WTC11 (cell line): ENCODE data around the gene SLC24A4. TPM values are rescaled to one million over a fixed set of nuclear protein-coding genes. Genes with fewer than 3 reads are reported as not detected.
A peak's percentile ranks its signal among the peaks of the same experiment; 100 is the strongest.

Experiments used
- ATAC-seq: fragments of 200-7000 bp; cut with Tn5 transposase; 2 replicates; pipeline ENCODE4 v1.10.0; 2021; ENCODE audit warnings: mild to moderate bottlenecking, moderate library complexity
- CTCF ChIA-PET: fragments of 300-600 bp; sonication (Branson Sonifier 250); formaldehyde crosslinking; loops from one replicate; lab custom pipeline; 2021; ENCODE audit warnings: antibody characterized with exemption; lab: Charles Lee
- POLR2A ChIA-PET: fragments of 350-600 bp; sonication (Branson Sonifier 250); formaldehyde crosslinking; loops from one replicate; lab custom pipeline; 2021; ENCODE audit warnings: antibody characterized with exemption; lab: Charles Lee
- DNase-seq: peaks from one replicate; pipeline ENCODE4 v3.0.0; 2021; ENCODE audit warnings: low spot score
- H3K27ac Mint-ChIP-seq: 2 replicates; pipeline ENCODE4 v1.8.0; 2021; ENCODE audit warnings: mixed read lengths
- H3K27me3 Mint-ChIP-seq: 2 replicates; pipeline ENCODE4 v1.8.0; 2021; ENCODE audit warnings: low read depth, mild to moderate bottlenecking, moderate library complexity, mixed read lengths
- H3K36me3 Mint-ChIP-seq: 2 replicates; pipeline ENCODE4 v1.8.0; 2021; ENCODE audit warnings: mixed read lengths
- H3K4me1 Mint-ChIP-seq: 2 replicates; pipeline ENCODE4 v1.8.0; 2022; ENCODE audit warnings: mixed read lengths
- H3K4me3 Mint-ChIP-seq: 2 replicates; pipeline ENCODE4 v1.8.0; 2021; ENCODE audit warnings: mild to moderate bottlenecking, moderate library complexity, mixed read lengths
- H3K9me3 Mint-ChIP-seq: 2 replicates; pipeline ENCODE4 v1.8.0; 2021; ENCODE audit warnings: mixed read lengths
- ELF4 ChIP-seq: sonication (generic); formaldehyde crosslinking; IDR thresholded peaks from 2 replicates; pipeline ENCODE4 v1.8.1; 2022; ENCODE audit warnings: low read depth, mild to moderate bottlenecking, moderate library complexity, missing genetic modification reagents
- ETV6 ChIP-seq: sonication (generic); formaldehyde crosslinking; IDR thresholded peaks from 2 replicates; pipeline ENCODE4 v1.8.1; 2022; ENCODE audit warnings: mild to moderate bottlenecking, missing genetic modification reagents
- JAZF1 ChIP-seq: fragments of 250-450 bp; sonication (Bioruptor Pico); IDR thresholded peaks from 2 replicates; pipeline ENCODE4 v1.9.0; 2021; ENCODE audit warnings: moderate library complexity, mild to moderate bottlenecking, inconsistent platforms
- JUN ChIP-seq: sonication (generic); formaldehyde crosslinking; IDR thresholded peaks from 2 replicates; pipeline ENCODE4 v1.8.0; 2023; ENCODE audit warnings: mild to moderate bottlenecking, missing genetic modification reagents
- NFATC4 ChIP-seq: fragments of 250-450 bp; sonication (Bioruptor Pico); IDR thresholded peaks from 2 replicates; pipeline ENCODE4 v1.9.0; 2021; ENCODE audit warnings: mild to moderate bottlenecking
- NFYB ChIP-seq: sonication (generic); formaldehyde crosslinking; conservative IDR thresholded peaks from 2 replicates; pipeline ENCODE4 v1.8.0; 2022; ENCODE audit warnings: low read depth, missing genetic modification reagents
- NR3C1 ChIP-seq: sonication (generic); formaldehyde crosslinking; conservative IDR thresholded peaks from 2 replicates; pipeline ENCODE4 v1.8.1; 2023; ENCODE audit warnings: low read depth, mild to moderate bottlenecking, missing genetic modification reagents
- SP1 ChIP-seq: sonication (generic); formaldehyde crosslinking; conservative IDR thresholded peaks from 2 replicates; pipeline ENCODE4 v1.8.1; 2022; ENCODE audit warnings: missing genetic modification reagents
- ZNF263 ChIP-seq: sonication (generic); formaldehyde crosslinking; IDR thresholded peaks from 2 replicates; pipeline ENCODE4 v1.8.1; 2022; ENCODE audit warnings: low read depth, mild to moderate bottlenecking, moderate library complexity, missing genetic modification reagents
- total RNA-seq: library from RNA; stranded (reverse); gene quantifications from 3 replicates; pipeline ENCODE4 v1.2.3, GENCODE V29; 2021
- TF ChIP-seq, protein P1 (sequence below): sonication (generic); formaldehyde crosslinking; IDR thresholded peaks from 2 replicates; pipeline ENCODE4 v1.8.1; 2022; ENCODE audit warnings: low read depth, missing genetic modification reagents, borderline replicate concordance
- TF ChIP-seq, protein P2 (sequence below): sonication (generic); formaldehyde crosslinking; IDR thresholded peaks from 2 replicates; pipeline ENCODE4 v1.8.1; 2022; ENCODE audit warnings: missing genetic modification reagents, borderline replicate concordance
- TF ChIP-seq, protein P3 (sequence below): sonication (generic); formaldehyde crosslinking; IDR thresholded peaks from 2 replicates; pipeline ENCODE4 v1.8.1; 2022; ENCODE audit warnings: low read depth, mild to moderate bottlenecking, moderate library complexity, missing genetic modification reagents, borderline replicate concordance
- TF ChIP-seq, protein P4 (sequence below): fragments of 250-450 bp; sonication (Bioruptor Pico); conservative IDR thresholded peaks from 2 replicates; pipeline ENCODE4 v1.9.0; 2021; ENCODE audit warnings: mild to moderate bottlenecking
- TF ChIP-seq, protein P5 (sequence below): fragments of 200-600 bp; IDR thresholded peaks from 2 replicates; pipeline ENCODE4 v1.8.0; 2022; ENCODE audit warnings: antibody characterized with exemption

SLC24A4 gene
- total RNA-seq, 1 experiment from 2014 or later, result 0.90 TPM

DNA sequence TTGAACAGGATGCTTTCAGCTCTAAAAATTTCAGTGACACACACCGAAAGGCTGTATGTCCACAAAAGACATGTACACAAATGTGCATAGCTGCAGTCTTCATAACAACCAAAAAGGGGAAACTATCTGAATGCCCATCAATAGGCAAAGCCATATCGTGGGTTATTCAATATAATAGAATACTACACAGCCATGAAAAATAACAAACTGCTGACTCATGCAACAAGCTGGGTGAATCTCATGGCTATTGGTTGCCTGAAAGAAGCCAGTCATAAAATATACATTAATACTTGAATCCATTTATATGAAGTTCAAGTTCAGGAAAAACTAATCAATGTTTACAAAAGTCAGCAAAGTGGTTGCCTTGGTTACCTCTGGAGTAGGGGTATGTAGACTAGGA is 132.3 kb downstream of the SLC24A4 start:
- peaks cover 4% of the 10 kb centered on the region; the same call in 1 of the 2 replicates for H3K9me3 Mint-ChIP-seq
- H3K27ac Mint-ChIP-seq, result no peak overlapping the region
- DNase-seq (no peak), ATAC-seq (no peak)
- ChIA-PET POLR2A (no interaction called here), CTCF (no interaction called here)
- TF ChIP-seq, protein P1, sequence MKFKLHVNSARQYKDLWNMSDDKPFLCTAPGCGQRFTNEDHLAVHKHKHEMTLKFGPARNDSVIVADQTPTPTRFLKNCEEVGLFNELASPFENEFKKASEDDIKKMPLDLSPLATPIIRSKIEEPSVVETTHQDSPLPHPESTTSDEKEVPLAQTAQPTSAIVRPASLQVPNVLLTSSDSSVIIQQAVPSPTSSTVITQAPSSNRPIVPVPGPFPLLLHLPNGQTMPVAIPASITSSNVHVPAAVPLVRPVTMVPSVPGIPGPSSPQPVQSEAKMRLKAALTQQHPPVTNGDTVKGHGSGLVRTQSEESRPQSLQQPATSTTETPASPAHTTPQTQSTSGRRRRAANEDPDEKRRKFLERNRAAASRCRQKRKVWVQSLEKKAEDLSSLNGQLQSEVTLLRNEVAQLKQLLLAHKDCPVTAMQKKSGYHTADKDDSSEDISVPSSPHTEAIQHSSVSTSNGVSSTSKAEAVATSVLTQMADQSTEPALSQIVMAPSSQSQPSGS (CRISPR knock-in tag), result no peak
- no peak for TF ChIP-seq JAZF1 (CRISPR knock-in tag)
- TF ChIP-seq, protein P2, sequence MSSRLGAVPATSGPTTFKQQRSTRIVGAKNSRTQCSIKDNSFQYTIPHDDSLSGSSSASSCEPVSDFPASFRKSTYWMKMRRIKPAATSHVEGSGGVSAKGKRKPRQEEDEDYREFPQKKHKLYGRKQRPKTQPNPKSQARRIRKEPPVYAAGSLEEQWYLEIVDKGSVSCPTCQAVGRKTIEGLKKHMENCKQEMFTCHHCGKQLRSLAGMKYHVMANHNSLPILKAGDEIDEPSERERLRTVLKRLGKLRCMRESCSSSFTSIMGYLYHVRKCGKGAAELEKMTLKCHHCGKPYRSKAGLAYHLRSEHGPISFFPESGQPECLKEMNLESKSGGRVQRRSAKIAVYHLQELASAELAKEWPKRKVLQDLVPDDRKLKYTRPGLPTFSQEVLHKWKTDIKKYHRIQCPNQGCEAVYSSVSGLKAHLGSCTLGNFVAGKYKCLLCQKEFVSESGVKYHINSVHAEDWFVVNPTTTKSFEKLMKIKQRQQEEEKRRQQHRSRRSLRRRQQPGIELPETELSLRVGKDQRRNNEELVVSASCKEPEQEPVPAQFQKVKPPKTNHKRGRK, result no peak
- no peak for TF ChIP-seq ELF4
- TF ChIP-seq, protein P3, sequence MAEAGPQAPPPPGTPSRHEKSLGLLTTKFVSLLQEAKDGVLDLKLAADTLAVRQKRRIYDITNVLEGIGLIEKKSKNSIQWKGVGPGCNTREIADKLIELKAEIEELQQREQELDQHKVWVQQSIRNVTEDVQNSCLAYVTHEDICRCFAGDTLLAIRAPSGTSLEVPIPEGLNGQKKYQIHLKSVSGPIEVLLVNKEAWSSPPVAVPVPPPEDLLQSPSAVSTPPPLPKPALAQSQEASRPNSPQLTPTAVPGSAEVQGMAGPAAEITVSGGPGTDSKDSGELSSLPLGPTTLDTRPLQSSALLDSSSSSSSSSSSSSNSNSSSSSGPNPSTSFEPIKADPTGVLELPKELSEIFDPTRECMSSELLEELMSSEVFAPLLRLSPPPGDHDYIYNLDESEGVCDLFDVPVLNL (CRISPR knock-in tag), result no peak
- no peak for TF ChIP-seq SP1 (CRISPR knock-in tag)
- no peak for TF ChIP-seq ZNF263 (CRISPR knock-in tag)
- TF ChIP-seq, protein P4, sequence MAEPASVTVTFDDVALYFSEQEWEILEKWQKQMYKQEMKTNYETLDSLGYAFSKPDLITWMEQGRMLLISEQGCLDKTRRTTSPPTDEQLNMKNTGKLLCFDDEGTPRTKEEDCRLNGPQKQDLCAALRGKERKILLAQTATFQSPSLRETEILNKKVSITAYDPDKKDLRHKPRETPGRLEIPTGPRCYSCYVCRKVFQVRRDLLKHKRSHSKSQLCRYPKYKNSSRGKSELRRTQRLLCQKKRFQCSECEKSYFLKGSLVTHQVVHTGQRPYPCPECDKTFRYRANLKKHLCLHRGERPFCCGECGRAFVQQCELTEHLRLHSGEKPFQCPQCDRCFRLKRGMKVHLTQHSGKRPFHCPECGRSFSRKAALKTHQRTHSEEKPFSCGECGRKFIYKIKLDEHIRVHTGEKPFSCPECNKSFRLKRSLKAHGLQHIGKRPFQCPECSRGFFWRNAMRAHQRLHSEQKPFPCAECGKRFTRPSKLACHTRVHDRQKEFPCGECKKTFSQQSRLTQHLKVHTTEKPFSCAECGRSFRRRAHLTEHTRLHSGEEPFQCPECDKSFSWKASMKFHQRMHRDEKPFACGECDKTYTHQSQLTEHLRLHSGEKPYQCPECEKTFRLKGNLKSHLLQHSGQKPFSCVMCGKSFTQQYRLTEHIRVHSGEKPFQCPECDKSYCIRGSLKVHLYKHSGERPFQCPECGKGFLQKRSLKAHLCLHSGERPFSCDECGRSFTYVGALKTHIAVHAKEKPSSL (CRISPR knock-in tag), result no peak
- no peak for TF ChIP-seq NFYB
- peaks cover 7% of the 10 kb centered on the region for H3K4me1 Mint-ChIP-seq
- H3K4me3 Mint-ChIP-seq, result no peak overlapping the region
- no peaks in the 10 kb centered on the region for H3K36me3 Mint-ChIP-seq
- no peaks in the 10 kb centered on the region; the same call in 1 of the 2 replicates for H3K27me3 Mint-ChIP-seq

DNA sequence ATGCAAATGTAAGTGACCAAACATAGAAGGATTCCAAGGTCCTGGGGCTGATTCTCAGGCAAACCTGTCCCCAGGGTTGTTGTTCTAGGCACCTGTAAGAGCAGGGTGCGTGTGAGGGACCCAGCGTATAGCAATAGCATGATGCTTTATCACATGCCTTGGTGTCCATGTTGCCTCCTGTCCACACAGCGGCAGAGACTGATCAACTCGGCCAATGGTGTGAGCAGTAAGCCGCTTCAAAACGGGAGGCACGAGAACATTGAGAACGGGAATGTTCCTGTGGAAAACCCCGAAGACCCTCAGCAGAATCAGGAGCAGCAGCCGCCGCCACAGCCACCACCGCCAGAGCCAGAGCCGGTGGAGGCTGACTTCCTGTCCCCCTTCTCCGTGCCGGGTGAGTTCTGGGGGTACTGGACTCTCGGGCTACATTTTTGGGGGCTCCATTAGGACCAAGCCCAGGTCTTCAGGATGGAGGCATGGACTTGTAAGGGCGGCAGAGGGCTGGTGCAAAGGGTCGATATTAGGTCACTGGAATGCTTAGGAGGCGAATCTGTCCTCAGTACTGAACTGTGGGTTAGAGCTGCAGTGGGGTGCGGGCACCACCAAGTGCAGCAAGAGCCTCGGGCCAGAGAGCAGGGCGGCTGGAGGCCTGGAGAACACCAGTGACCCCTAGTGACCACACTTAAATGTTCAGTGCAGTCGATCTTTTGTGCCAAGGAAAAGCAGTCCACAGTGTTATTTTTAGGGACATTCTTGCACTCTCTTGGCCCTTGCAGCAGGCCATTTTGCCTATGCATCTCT is 133.4 kb downstream of the SLC24A4 start:
- Mint-ChIP-seq H3K36me3 (no peaks in the 10 kb centered on the region), H3K27me3 (no peaks in the 10 kb centered on the region; the same call in 1 of the 2 replicates), H3K27ac (no peak overlapping the region), H3K4me3 (no peak overlapping the region), H3K4me1 (peaks cover 7% of the 10 kb centered on the region), H3K9me3 (peaks cover 4% of the 10 kb centered on the region; the same call in 1 of the 2 replicates)
- peak; percentile 94 for ATAC-seq
- TF ChIP-seq NFATC4 (no peak), JUN (no peak), NR3C1 (CRISPR knock-in tag) (no peak), ETV6 (CRISPR knock-in tag) (no peak)
- TF ChIP-seq, protein P5, sequence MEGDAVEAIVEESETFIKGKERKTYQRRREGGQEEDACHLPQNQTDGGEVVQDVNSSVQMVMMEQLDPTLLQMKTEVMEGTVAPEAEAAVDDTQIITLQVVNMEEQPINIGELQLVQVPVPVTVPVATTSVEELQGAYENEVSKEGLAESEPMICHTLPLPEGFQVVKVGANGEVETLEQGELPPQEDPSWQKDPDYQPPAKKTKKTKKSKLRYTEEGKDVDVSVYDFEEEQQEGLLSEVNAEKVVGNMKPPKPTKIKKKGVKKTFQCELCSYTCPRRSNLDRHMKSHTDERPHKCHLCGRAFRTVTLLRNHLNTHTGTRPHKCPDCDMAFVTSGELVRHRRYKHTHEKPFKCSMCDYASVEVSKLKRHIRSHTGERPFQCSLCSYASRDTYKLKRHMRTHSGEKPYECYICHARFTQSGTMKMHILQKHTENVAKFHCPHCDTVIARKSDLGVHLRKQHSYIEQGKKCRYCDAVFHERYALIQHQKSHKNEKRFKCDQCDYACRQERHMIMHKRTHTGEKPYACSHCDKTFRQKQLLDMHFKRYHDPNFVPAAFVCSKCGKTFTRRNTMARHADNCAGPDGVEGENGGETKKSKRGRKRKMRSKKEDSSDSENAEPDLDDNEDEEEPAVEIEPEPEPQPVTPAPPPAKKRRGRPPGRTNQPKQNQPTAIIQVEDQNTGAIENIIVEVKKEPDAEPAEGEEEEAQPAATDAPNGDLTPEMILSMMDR, result peak; percentile 31
- TF ChIP-seq, protein P2, result no peak
- ChIA-PET POLR2A (no interaction called here), CTCF (interaction anchor here (0.7 to 1.6 kb wide), 5 partner anchors 17 to 993 kb away, joined by 3 to 4 read pairs (median 4); no protein-coding TSS in a partner anchor)
- DNase-seq, result peak; percentile 67
